H9 (cell line): ENCODE measurements around the gene SMCO3. TPM values are rescaled to one million over a fixed set of nuclear protein-coding genes. Genes with fewer than 3 reads are reported as not detected.

Source experiments
- DNase-seq: peaks from one replicate; pipeline ENCODE4 v3.0.0-alpha.2; 2017
- H2AFZ ChIP-seq: one replicate; pipeline ENCODE4 v1.6.1; 2013; ENCODE audit warnings: mild to moderate bottlenecking, low read length, control low read depth, moderate library complexity
- H2AK5ac ChIP-seq: 2 replicates; pipeline ENCODE4 v1.6.1; 2013; ENCODE audit warnings: low read length, control low read depth, mixed read lengths; ENCODE audit not compliant: insufficient read length
- H2BK120ac ChIP-seq: one replicate; pipeline ENCODE4 v1.6.1; 2013; ENCODE audit warnings: low read depth, mild to moderate bottlenecking, low read length, control low read depth, inconsistent platforms; ENCODE audit not compliant: poor library complexity, severe bottlenecking
- H2BK12ac ChIP-seq: 2 replicates; pipeline ENCODE4 v1.6.1; 2013; ENCODE audit warnings: low read length, control low read depth, mixed read lengths, low read depth; ENCODE audit not compliant: insufficient read length
- H2BK15ac ChIP-seq: 2 replicates; pipeline ENCODE4 v1.6.1; 2013; ENCODE audit warnings: low read depth, low read length, control low read depth
- H2BK20ac ChIP-seq: one replicate; pipeline ENCODE4 v1.6.1; 2013; ENCODE audit warnings: low read depth, mild to moderate bottlenecking, low read length, control low read depth, inconsistent platforms; ENCODE audit not compliant: poor library complexity, severe bottlenecking
- H2BK5ac ChIP-seq: 2 replicates; pipeline ENCODE4 v1.6.1; 2013; ENCODE audit warnings: low read length, control low read depth, mixed read lengths; ENCODE audit not compliant: insufficient read length
- H3K14ac ChIP-seq: 2 replicates; pipeline ENCODE4 v1.6.1; 2013; ENCODE audit warnings: low read length, control low read depth; ENCODE audit not compliant: insufficient read depth
- H3K18ac ChIP-seq: 2 replicates; pipeline ENCODE4 v1.6.1; 2013; ENCODE audit warnings: low read depth, mild to moderate bottlenecking, mixed read lengths, low read length, control low read depth; ENCODE audit not compliant: insufficient read length
- H3K23ac ChIP-seq: 2 replicates; pipeline ENCODE4 v1.6.1; 2013; ENCODE audit warnings: low read length, control low read depth, mixed read lengths, low read depth; ENCODE audit not compliant: insufficient read length
- H3K23me2 ChIP-seq: 2 replicates; pipeline ENCODE4 v1.6.1; 2013; ENCODE audit warnings: low read depth, mild to moderate bottlenecking, mixed read lengths, low read length, control low read depth; ENCODE audit not compliant: insufficient read length, poor library complexity, severe bottlenecking
- H3K27ac ChIP-seq: 2 replicates; pipeline ENCODE4 v1.5.1; 2013; ENCODE audit warnings: low read length, control low read depth, mixed read lengths, low read depth; ENCODE audit not compliant: insufficient read length
- H3K27me3 ChIP-seq: 2 replicates; pipeline ENCODE4 v1.6.1; 2013; ENCODE audit warnings: low read length, control low read depth, inconsistent platforms; ENCODE audit not compliant: insufficient read depth
- H3K4ac ChIP-seq: 2 replicates; pipeline ENCODE4 v1.6.1; 2013; ENCODE audit warnings: low read depth, mild to moderate bottlenecking, control low read depth, inconsistent platforms, low read length, moderate library complexity
- H3K4me1 ChIP-seq: 2 replicates; pipeline ENCODE4 v1.6.1; 2013; ENCODE audit warnings: low read length, control low read depth, inconsistent platforms; ENCODE audit not compliant: insufficient read depth
- H3K4me2 ChIP-seq: 2 replicates; pipeline ENCODE4 v1.6.1; 2013; ENCODE audit warnings: low read length, control low read depth, mixed read lengths; ENCODE audit not compliant: insufficient read length, insufficient read depth
- H3K56ac ChIP-seq: 2 replicates; pipeline ENCODE4 v1.6.1; 2013; ENCODE audit warnings: low read depth, mild to moderate bottlenecking, mixed read lengths, low read length, control low read depth; ENCODE audit not compliant: insufficient read length
- H3K79me1 ChIP-seq: 2 replicates; pipeline ENCODE4 v1.6.1; 2013; ENCODE audit warnings: low read depth, mild to moderate bottlenecking, moderate library complexity, low read length, control low read depth, inconsistent platforms; ENCODE audit not compliant: insufficient read depth, poor library complexity, severe bottlenecking
- H3K79me2 ChIP-seq: 2 replicates; pipeline ENCODE4 v1.6.1; 2013; ENCODE audit warnings: low read length, control low read depth, inconsistent platforms; ENCODE audit not compliant: insufficient read depth
- H3K9ac ChIP-seq: 2 replicates; pipeline ENCODE4 v1.6.1; 2013; ENCODE audit warnings: low read length, control low read depth, mixed read lengths; ENCODE audit not compliant: insufficient read length; ENCODE audit errors: extremely low read depth
- H3K9me3 ChIP-seq: one replicate; pipeline ENCODE4 v1.6.1; 2013; ENCODE audit warnings: low read depth, low read length, inconsistent platforms; ENCODE audit not compliant: control insufficient read depth
- H3T11ph ChIP-seq: one replicate; pipeline ENCODE4 v1.6.1; 2013; ENCODE audit warnings: mild to moderate bottlenecking, low read length, control low read depth, inconsistent platforms
- H4K20me1 ChIP-seq: one replicate; pipeline ENCODE4 v1.6.1; 2013; ENCODE audit not compliant: control insufficient read depth, insufficient read length, insufficient read depth
- H4K5ac ChIP-seq: 2 replicates; pipeline ENCODE4 v1.6.1; 2013; ENCODE audit warnings: low read depth, mild to moderate bottlenecking, mixed read lengths, low read length, control low read depth; ENCODE audit not compliant: insufficient read length
- H4K8ac ChIP-seq: replicated peaks from 2 replicates; pipeline ENCODE4 v1.6.1; 2013; ENCODE audit warnings: low read length, control low read depth, mixed read lengths, low read depth; ENCODE audit not compliant: insufficient read length
- H4K91ac ChIP-seq: 2 replicates; pipeline ENCODE4 v1.6.1; 2013; ENCODE audit warnings: low read depth, mild to moderate bottlenecking, moderate library complexity, mixed read lengths, low read length, control low read depth; ENCODE audit not compliant: insufficient read length
- H3K27ac Mint-ChIP-seq, 3 experiments: 2 replicates in 2 of 3; 3 replicates in 1 of 3; pipeline ENCODE4 v1.8.0; 2020 to 2021; ENCODE audit warnings: mixed read lengths in 3 of 3, mild to moderate bottlenecking in 1 of 3, moderate library complexity in 1 of 3
- H3K27me3 Mint-ChIP-seq: 2 replicates; pipeline ENCODE4 v1.8.0; 2021; ENCODE audit warnings: low read depth, mild to moderate bottlenecking, moderate library complexity, mixed read lengths
- H3K36me3 Mint-ChIP-seq, 3 experiments: 2 replicates in 2 of 3; 3 replicates in 1 of 3; pipeline ENCODE4 v1.8.0; 2020 to 2021; ENCODE audit warnings: low read depth in 3 of 3, mixed read lengths in 3 of 3; ENCODE audit not compliant: insufficient read depth in 1 of 3
- H3K4me1 Mint-ChIP-seq, 2 experiments: 2 replicates each; pipeline ENCODE4 v1.8.0; 2020; ENCODE audit warnings: mixed read lengths in 2 of 2
- H3K4me3 Mint-ChIP-seq, 2 experiments: 2 replicates in 1 of 2; 3 replicates in 1 of 2; pipeline ENCODE4 v1.8.0; 2020 to 2021; ENCODE audit warnings: mild to moderate bottlenecking in 2 of 2, mixed read lengths in 2 of 2, moderate library complexity in 1 of 2
- H3K9me3 Mint-ChIP-seq, 2 experiments: 2 replicates in 1 of 2; 3 replicates in 1 of 2; pipeline ENCODE4 v1.8.0; 2020; ENCODE audit warnings: mild to moderate bottlenecking in 2 of 2, mixed read lengths in 2 of 2, moderate library complexity in 1 of 2
- WGBS: extraction: QIAGEN DNeasy Blood & Tissue Kit; methylation state at CpG from one replicate; pipeline ENCODE4 v1.1.7; 2013; ENCODE audit warnings: missing lambda C conversion rate, low lambda C conversion rate, mixed read lengths; ENCODE audit not compliant: insufficient read length; ENCODE audit errors: extremely low coverage; 5-methylcytosine and 5-hydroxymethylcytosine counted together
- total RNA-seq: library from RNA; stranded (reverse); gene quantifications from 2 replicates; pipeline ENCODE4 v1.2.1, GENCODE V29; 2021
- TF ChIP-seq, protein P1 (sequence below): fragments of 200-600 bp; sonication (generic); conservative IDR thresholded peaks from 3 replicates; pipeline ENCODE4 v1.8.0; 2021; ENCODE audit warnings: antibody characterized with exemption, mild to moderate bottlenecking

Gene SMCO3
- total RNA-seq, 1 experiment from 2014 or later: not detected

DNA sequence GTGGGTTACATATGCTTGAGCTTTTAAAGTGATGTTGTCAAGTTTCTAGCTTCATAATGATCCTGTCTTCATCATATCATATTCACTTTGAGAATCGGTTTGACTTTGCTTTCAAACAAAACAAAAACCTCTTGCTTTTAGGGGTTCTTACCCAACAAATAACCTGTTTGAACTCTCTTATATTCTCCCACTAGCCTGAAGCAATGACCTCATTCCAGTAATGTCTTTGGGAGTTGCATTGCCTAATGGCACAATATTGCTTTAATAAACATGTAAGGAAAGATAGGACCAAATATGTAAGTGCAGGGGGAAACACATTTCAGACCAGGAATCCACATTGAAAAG is 38.4 kb downstream of the SMCO3 start:
- no peak overlapping the region for H3K23ac ChIP-seq
- H3K4me1 ChIP-seq: no peaks in the 10 kb centered on the region
- H3K4ac ChIP-seq: no peak overlapping the region
- H2BK15ac ChIP-seq: no peak overlapping the region
- H3K79me2 ChIP-seq: no peaks in the 10 kb centered on the region; the same call in 1 of the 2 replicates
- no peak overlapping the region for H3K27ac Mint-ChIP-seq
- H4K91ac ChIP-seq: no peak overlapping the region
- H2BK12ac ChIP-seq: no peak overlapping the region
- H3K79me1 ChIP-seq: no peaks in the 10 kb centered on the region
- no peaks in the 10 kb centered on the region; the same call in 1 of the 2 replicates for H3K27me3 Mint-ChIP-seq
- H2BK5ac ChIP-seq: no peak overlapping the region
- no peaks in the 10 kb centered on the region for H3K9me3 Mint-ChIP-seq
- peak overlapping the region; percentile 96 to 98 for H3K4me3 Mint-ChIP-seq
- no peak overlapping the region for H2BK120ac ChIP-seq
- peaks cover 2% of the 10 kb centered on the region for H4K20me1 ChIP-seq
- no peak overlapping the region for H4K5ac ChIP-seq
- H3K18ac ChIP-seq: no peak overlapping the region
- no peak overlapping the region for H3K14ac ChIP-seq
- H2BK20ac ChIP-seq: no peak overlapping the region
- no peak overlapping the region for H2AFZ ChIP-seq
- no peaks in the 10 kb centered on the region for H3K9me3 ChIP-seq
- H3K4me1 Mint-ChIP-seq: peaks cover 37 to 45% of the 10 kb centered on the region in 2 experiments
- no peak overlapping the region for H3T11ph ChIP-seq
- H3K23me2 ChIP-seq: peaks cover 13% of the 10 kb centered on the region
- no CpG with 5 or more reads among the region's 1 CpG for WGBS
- no peak overlapping the region for H4K8ac ChIP-seq
- H3K4me2 ChIP-seq: peak overlapping the region; percentile 75
- H3K56ac ChIP-seq: no peak overlapping the region
- no peak overlapping the region for H2AK5ac ChIP-seq
- no peak for DNase-seq
- H3K36me3 Mint-ChIP-seq: no peaks in the 10 kb centered on the region; a peak in 1 of 7 replicates
- H3K27ac ChIP-seq: no peak overlapping the region
- H3K27me3 ChIP-seq: no peaks in the 10 kb centered on the region
- no peak overlapping the region for H3K9ac ChIP-seq
- TF ChIP-seq, protein P1, sequence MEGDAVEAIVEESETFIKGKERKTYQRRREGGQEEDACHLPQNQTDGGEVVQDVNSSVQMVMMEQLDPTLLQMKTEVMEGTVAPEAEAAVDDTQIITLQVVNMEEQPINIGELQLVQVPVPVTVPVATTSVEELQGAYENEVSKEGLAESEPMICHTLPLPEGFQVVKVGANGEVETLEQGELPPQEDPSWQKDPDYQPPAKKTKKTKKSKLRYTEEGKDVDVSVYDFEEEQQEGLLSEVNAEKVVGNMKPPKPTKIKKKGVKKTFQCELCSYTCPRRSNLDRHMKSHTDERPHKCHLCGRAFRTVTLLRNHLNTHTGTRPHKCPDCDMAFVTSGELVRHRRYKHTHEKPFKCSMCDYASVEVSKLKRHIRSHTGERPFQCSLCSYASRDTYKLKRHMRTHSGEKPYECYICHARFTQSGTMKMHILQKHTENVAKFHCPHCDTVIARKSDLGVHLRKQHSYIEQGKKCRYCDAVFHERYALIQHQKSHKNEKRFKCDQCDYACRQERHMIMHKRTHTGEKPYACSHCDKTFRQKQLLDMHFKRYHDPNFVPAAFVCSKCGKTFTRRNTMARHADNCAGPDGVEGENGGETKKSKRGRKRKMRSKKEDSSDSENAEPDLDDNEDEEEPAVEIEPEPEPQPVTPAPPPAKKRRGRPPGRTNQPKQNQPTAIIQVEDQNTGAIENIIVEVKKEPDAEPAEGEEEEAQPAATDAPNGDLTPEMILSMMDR: no peak
